K562 (cell line): ENCODE data around the gene TRMT1. TPM values are rescaled to one million over a fixed set of nuclear protein-coding genes. Genes with fewer than 3 reads are reported as not detected.

ENCODE experiments used
- CHD4 ChIP-seq: fragments of 200-600 bp; sonication (generic); IDR thresholded peaks from 3 replicates; pipeline ENCODE4 v1.6.1; 2012; ENCODE audit warnings: low read depth, mild to moderate bottlenecking, mixed read lengths, low read length, inconsistent platforms; ENCODE audit not compliant: insufficient read depth, insufficient replicate concordance, poor library complexity, severe bottlenecking
- ERF ChIP-seq: fragments of 450-650 bp; formaldehyde crosslinking; IDR thresholded peaks from 2 replicates; pipeline ENCODE4 v1.4.0; 2020; ENCODE audit warnings: mild to moderate bottlenecking, mixed read lengths
- FOSL1 ChIP-seq: fragments of 200-800 bp; sonication (Bioruptor generic); conservative IDR thresholded peaks from 2 replicates; pipeline ENCODE4 v1.6.1; 2016; ENCODE audit warnings: missing genetic modification characterization, missing compliant biosample characterization
- GTF2E2 ChIP-seq: fragments of 200-800 bp; sonication (Bioruptor generic); IDR thresholded peaks from 2 replicates; pipeline ENCODE4 v1.6.1; 2016; ENCODE audit warnings: missing genetic modification characterization, missing compliant biosample characterization
- HDAC1 ChIP-seq, 2 experiments: fragments of 450-650 bp; IDR thresholded peaks; 2 replicates each; pipeline ENCODE4 v1.6.1; 2016 to 2017; ENCODE audit warnings: inconsistent platforms in 1 of 2, mild to moderate bottlenecking in 1 of 2, moderate library complexity in 1 of 2
- SIX5 ChIP-seq, 2 experiments: IDR thresholded peaks; 2 replicates each; pipeline ENCODE4 v1.6.1; 2011; ENCODE audit warnings: low read length in 2 of 2, borderline replicate concordance in 1 of 2, low read depth in 1 of 2, mild to moderate bottlenecking in 1 of 2, moderate library complexity in 1 of 2; ENCODE audit not compliant: insufficient read depth in 1 of 2
- ZNF696 ChIP-seq: fragments of 250-450 bp; sonication (Bioruptor Pico); conservative IDR thresholded peaks from 2 replicates; pipeline ENCODE4 v1.4.0; 2020; ENCODE audit warnings: mild to moderate bottlenecking, moderate library complexity
- polyA plus RNA-seq, 8 experiments: library from polyadenylated mRNA; depleted of rRNA in 4 of 8; stranded (reverse) in 5 of 8; unstranded in 3 of 8; fragments of >200 nt; fragmentation: Nextera tagmentation in 2 of 8; fragmentation: Illumina TruSeq in 1 of 8; extraction: Ambion mirVana in 2 of 8; extraction: Trizol in 1 of 8; gene quantifications; 2 replicates each; pipeline versions ENCODE4 v1.2.1 to v1.2.3, GENCODE V29; 2011 to 2014; ENCODE audit warnings: inconsistent platforms in 1 of 8, missing spikeins in 1 of 8
- total RNA-seq, 7 experiments: library from RNA; depleted of rRNA in 6 of 7; stranded (reverse); fragments of >200 nt in 6 of 7; fragmentation: Illumina TruSeq in 2 of 7; extraction: Trizol in 2 of 7; gene quantifications; 2 replicates each; pipeline versions ENCODE4 v1.2.1 to v1.2.3, GENCODE V29; 2011 to 2021; ENCODE audit warnings: low replicate concordance in 1 of 7
- TF ChIP-seq, protein P1 (sequence below), 2 experiments: fragments of 450-650 bp; formaldehyde crosslinking in 1 of 2; IDR thresholded peaks; 2 replicates each; pipeline versions ENCODE4 v1.4.0 to v1.6.1; 2014 to 2020; ENCODE audit warnings: mild to moderate bottlenecking in 2 of 2, borderline replicate concordance in 1 of 2, low read depth in 1 of 2
- TF ChIP-seq, protein P2 (sequence below), 2 experiments: fragments of 450-650 bp in 1 of 2; sonication (generic) in 1 of 2; formaldehyde crosslinking in 1 of 2; IDR thresholded peaks; 2 replicates each; pipeline versions ENCODE4 v1.7.1 to v1.9.0; 2016 to 2022; ENCODE audit warnings: inconsistent platforms in 1 of 2, mild to moderate bottlenecking in 1 of 2, missing genetic modification reagents in 1 of 2

The TRMT1 gene
- total and polyA plus RNA-seq, 9 of the 15 experiments (the other 6 are each of a cell fraction or from before 2014, with no cell fraction given), result 5.8 to 158 (median 54.3) TPM

DNA sequence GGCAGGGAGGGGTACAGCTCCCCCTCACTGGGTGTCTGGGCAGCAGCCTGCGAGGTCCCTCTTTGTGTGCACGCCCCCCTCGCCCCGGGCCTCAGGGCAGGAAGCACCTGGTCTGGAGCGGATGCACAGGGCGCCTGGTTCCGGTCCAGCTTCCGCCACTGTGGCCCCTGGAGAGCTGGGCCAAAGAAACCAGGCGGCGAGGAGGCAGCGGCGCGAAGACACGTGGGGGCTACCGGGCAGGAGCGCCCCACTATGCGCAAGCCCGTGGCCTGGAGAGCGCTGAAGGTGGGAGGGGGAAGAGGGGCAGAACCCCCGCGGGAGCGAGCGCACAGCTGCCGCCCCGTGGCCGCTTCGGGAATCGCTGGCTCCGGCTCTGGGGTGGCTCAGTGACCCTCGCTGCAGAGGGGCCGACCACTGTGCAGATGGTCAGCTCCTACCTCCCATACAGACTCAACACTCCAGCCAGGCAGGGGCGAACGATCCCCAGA lies 12.1 kb downstream of the TRMT1 start (continued):
- TF ChIP-seq, protein P1, sequence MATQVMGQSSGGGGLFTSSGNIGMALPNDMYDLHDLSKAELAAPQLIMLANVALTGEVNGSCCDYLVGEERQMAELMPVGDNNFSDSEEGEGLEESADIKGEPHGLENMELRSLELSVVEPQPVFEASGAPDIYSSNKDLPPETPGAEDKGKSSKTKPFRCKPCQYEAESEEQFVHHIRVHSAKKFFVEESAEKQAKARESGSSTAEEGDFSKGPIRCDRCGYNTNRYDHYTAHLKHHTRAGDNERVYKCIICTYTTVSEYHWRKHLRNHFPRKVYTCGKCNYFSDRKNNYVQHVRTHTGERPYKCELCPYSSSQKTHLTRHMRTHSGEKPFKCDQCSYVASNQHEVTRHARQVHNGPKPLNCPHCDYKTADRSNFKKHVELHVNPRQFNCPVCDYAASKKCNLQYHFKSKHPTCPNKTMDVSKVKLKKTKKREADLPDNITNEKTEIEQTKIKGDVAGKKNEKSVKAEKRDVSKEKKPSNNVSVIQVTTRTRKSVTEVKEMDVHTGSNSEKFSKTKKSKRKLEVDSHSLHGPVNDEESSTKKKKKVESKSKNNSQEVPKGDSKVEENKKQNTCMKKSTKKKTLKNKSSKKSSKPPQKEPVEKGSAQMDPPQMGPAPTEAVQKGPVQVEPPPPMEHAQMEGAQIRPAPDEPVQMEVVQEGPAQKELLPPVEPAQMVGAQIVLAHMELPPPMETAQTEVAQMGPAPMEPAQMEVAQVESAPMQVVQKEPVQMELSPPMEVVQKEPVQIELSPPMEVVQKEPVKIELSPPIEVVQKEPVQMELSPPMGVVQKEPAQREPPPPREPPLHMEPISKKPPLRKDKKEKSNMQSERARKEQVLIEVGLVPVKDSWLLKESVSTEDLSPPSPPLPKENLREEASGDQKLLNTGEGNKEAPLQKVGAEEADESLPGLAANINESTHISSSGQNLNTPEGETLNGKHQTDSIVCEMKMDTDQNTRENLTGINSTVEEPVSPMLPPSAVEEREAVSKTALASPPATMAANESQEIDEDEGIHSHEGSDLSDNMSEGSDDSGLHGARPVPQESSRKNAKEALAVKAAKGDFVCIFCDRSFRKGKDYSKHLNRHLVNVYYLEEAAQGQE (IDR thresholded peaks at IDR 0.05; ENCODE audit: borderline replicate concordance), result peak; percentile 62; the same call in 1 of the 2 replicates
- TF ChIP-seq, protein P1 (CRISPR knock-in tag; IDR thresholded peaks at IDR 0.05; ENCODE audit: low read depth), result no peak
- TF ChIP-seq FOSL1 (tag) (0 out of 2 replicates have a peak, but pooled peaks have one; percentile 27), CHD4 (no peak), SIX5 (IDR thresholded peaks at IDR 0.05; ENCODE audit: borderline replicate concordance in 1 of 2, insufficient read depth in 1 of 2, low read depth in 1 of 2, low read length in 2 of 2) (no peak), ZNF696 (no peak), HDAC1 (IDR thresholded peaks at IDR 0.05) (peak in 1 of 2 experiments; percentile 69; a peak in 2 of 4 replicates), GTF2E2 (tag) (no peak), ERF (CRISPR knock-in tag) (peak; percentile 93)
- TF ChIP-seq, protein P2, sequence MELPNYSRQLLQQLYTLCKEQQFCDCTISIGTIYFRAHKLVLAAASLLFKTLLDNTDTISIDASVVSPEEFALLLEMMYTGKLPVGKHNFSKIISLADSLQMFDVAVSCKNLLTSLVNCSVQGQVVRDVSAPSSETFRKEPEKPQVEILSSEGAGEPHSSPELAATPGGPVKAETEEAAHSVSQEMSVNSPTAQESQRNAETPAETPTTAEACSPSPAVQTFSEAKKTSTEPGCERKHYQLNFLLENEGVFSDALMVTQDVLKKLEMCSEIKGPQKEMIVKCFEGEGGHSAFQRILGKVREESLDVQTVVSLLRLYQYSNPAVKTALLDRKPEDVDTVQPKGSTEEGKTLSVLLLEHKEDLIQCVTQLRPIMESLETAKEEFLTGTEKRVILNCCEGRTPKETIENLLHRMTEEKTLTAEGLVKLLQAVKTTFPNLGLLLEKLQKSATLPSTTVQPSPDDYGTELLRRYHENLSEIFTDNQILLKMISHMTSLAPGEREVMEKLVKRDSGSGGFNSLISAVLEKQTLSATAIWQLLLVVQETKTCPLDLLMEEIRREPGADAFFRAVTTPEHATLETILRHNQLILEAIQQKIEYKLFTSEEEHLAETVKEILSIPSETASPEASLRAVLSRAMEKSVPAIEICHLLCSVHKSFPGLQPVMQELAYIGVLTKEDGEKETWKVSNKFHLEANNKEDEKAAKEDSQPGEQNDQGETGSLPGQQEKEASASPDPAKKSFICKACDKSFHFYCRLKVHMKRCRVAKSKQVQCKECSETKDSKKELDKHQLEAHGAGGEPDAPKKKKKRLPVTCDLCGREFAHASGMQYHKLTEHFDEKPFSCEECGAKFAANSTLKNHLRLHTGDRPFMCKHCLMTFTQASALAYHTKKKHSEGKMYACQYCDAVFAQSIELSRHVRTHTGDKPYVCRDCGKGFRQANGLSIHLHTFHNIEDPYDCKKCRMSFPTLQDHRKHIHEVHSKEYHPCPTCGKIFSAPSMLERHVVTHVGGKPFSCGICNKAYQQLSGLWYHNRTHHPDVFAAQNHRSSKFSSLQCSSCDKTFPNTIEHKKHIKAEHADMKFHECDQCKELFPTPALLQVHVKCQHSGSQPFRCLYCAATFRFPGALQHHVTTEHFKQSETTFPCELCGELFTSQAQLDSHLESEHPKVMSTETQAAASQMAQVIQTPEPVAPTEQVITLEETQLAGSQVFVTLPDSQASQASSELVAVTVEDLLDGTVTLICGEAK (IDR thresholded peaks at IDR 0.05), result peak; percentile 53; the same call in 1 of the 2 replicates
- TF ChIP-seq, protein P2 (CRISPR knock-in tag; IDR thresholded peaks at IDR 0.05), result no peak
